CD4-positive, alpha-beta T cell treated with Interleukin-1 beta for 1 hour (primary cell): ENCODE measurements around the gene PGGT1B.
"Not testable (repeated sequence)": the region's sequence is repeated elsewhere in the genome, so short reads cannot be mapped to it uniquely, and the experiment has no call there.

Source experiments
- DNase-seq, 2 donors: peaks; one replicate each; pipeline ENCODE4 v3.0.0-alpha.2; 2020 to 2022

The PGGT1B gene

GRCh38 chr5:115257981-115258380 is 4.7 kb downstream of the PGGT1B start:
- no peak for DNase-seq

GRCh38 chr5:115249379-115249778 is 13.3 kb downstream of the PGGT1B start:
- not testable (repeated sequence) for DNase-seq

- peak in 1 of 2 donors; percentile 50 for DNase-seq
Measured at GRCh38 chr5:115246361-115246991, 16.2 kb downstream of the PGGT1B start.

DNA sequence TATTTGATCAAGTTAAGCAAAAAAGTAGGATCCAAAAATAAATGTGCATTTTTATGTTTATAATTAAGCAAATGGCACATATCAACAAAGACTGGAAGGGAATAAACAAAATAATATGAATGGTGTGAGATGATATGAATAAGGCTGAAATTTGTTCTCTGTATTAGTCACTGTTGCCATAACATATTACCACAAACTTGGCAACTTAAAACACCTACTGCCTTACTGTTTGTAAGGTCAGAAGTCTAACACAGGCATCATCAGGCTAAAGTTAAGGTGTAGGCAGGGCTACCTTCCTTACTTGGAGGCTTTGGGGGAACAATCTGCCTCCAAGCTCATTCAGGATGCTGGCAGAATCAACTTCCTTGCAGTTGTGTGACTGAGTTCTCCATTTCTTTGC is 19.3 kb downstream of the PGGT1B start:
- DNase-seq = no peak

DNA sequence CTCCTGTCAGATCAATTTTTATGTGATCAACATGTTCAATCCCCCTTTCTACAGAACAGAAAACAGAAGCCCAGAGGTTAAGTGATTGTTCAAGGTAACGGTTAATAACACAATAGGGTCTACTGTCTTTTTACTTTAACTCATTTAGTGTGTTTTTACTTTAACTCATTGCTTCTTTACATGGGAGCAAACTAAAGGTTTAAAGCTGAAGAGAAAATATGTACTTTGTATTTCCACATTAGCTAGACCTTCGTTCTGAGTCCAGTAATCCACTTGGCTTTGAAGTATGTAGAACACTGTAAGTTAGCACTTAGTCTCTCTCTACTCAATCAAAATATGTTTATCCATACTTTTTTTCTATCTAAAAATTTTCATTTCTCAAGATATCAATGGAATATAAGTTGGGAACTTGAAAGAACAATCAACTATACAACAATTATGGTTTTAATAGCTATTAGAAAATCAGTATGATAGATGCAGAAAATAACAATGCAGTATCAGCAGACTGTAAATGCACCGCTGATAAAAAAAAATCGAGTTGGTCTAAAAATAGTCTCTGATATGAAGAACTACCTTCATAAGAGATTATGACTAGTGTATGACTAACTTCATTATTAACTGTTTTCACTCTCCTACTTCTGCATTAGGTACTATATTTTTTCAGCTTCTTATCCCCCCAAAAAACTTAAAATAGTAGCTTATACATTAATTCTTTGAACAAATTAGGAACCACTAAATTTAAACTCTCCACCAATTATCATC is 20.6 kb downstream of the PGGT1B start:
- DNase-seq = no peak

DNA sequence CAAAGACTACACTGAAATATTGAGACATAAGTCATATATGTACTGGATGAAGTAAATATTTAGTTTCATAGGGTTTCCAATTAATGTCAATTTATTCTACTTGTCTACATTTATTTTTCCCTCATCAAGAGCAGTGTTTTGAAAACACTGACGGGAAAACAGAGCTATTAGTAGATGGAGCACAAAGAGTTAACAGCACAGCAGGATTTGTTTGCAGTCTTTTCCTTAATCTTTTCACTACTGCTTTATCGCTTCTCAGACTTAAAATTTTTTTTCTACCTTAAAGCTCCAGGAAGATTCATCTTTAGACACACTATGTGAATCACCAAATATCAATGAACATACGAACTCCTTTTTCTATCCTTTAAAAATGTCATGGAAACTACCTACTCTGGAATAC is 25.6 kb downstream of the PGGT1B start:
- no peak for DNase-seq

- DNase-seq = no peak
Measured at GRCh38 chr5:115236599-115236998, 26.1 kb downstream of the PGGT1B start.

DNA sequence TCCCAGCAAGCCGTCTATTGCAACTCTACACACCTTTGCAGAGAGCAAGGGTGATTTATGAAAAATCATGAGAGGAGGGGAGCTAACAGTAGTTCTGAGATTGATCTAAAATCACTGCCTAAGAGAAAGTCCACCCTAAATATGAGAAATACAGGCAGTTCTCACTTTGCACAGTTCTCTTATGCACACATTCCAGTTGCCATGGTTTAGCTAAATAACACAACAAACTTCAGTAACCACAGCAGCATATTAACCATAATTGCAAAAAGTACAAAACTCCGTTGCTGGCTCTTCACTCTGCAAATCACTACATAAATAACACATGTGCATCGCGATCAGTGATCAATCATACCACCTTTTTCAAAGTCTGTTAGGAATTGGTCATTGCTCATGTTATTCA is 31.1 kb downstream of the PGGT1B start:
- DNase-seq = no peak

- no peak for DNase-seq
Measured at GRCh38 chr5:115229606-115230005, 33.1 kb downstream of the PGGT1B start.

GRCh38 chr5:115227281-115227680 is 35.4 kb downstream of the PGGT1B start:
- DNase-seq = no peak

DNA sequence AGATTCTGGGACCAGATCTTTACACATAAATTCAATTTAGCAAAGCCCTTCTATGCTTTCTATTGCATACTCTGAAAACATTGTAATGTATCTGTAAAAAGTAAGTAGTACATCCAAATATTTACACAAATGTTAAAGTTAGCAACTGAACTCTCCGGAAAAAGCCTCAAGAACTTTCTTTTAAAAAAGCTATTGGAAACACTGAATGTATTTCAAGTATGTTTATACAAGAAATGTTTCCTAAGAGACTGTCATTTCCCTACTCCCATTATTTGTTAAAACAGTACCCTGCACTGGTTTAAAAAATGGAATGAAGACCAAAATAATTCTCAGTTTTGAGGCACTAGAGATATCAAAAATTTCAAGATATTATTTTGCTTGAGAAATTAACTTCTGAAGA is 48.1 kb downstream of the PGGT1B start:
- DNase-seq = no peak

DNA sequence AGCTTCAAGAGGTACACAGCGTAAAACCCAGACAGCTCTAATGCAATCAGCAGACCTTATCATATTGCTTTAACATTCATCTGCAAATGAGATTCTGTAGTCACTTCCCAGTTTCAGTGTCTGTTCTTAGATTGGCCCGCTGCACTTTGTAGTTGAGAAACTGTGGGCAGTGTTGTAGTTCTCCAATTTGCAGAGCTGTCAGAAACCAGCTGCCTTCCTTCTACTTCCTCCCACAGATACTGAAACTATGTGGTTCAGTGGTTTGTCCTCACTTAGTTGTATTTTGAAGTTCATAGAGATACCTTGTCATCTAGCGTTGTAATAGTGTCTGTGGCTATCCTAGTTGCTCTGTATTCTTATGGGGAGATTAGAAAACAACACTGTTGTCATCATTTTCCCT is 53.4 kb downstream of the PGGT1B start:
- peak; percentile 44 to 69 for DNase-seq

- DNase-seq = no peak
Measured at GRCh38 chr5:115202952-115203351, 59.7 kb downstream of the PGGT1B start.

GRCh38 chr5:115196161-115196560 is 66.5 kb downstream of the PGGT1B start:
- no peak for DNase-seq

DNA sequence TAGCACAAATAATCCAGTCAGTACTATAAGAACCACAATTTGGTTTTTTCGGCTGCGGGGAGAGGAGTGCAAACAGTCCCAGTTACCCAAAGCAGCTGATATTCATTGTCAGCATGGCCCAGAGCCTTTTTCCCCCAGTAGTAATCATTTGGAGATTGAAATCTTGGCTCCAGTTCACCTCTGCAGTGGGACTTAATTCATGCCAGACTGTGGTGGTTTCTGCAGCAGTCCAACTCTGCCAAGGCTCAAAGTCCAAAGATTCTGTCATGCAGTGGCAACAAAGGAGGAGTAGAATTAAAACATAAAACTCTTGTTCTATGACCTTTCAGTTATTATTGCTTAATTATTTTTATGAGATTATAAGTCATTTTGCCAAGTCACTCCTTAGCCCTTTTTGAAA is 68.0 kb downstream of the PGGT1B start:
- no peak for DNase-seq

GRCh38 chr5:115193295-115193694 is 69.4 kb downstream of the PGGT1B start:
- DNase-seq = no peak

GRCh38 chr5:115192098-115192497 is 70.6 kb downstream of the PGGT1B start:
- no peak for DNase-seq

DNA sequence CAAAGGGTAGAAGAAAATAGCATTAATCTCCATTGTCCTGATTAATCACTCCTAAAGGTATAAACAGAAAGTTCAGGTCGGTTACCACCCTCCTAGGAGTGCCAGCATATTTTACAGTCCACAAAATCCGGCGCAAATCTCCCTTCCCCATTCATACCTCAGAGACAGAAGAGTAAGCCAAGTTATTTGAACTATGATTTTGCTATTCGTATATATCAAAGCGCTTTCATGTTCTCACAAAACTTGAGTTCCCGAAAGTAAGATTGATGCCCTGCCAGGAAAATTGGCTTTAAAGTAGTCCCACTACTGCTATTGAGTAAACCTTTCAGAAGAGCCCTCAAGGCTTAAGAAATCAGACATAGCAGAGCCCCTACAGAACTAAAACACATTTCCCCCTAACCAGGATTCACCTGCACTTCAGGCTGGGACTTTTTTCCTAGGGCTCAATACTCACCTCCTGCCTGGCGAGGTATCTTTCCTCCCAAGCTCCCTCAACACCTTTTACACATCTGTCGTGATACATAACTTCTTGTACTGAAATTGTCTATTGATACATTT is 71.1 kb downstream of the PGGT1B start:
- DNase-seq = no peak

GRCh38 chr5:115190388-115190787 is 72.3 kb downstream of the PGGT1B start:
- no peak for DNase-seq

DNA sequence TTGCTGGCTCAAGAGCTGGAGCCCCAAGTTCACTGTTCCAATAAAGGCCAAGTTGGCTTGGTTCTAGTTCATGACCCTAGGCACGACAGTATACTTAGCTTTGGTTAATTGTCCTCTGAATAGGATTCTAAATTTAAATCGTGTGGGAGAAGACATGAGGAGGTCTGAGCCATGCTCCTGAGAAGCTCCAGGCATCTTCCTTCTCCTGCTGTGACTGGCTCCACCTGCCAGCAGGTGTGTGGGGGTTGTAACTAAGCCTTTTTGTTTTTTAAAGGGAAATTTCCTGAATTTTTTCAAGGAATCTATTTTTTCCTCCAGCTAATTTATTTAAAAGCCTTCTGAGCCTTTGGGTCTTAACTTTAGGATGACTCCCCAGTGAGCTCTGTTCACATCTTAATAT is 72.8 kb downstream of the PGGT1B start:
- no peak for DNase-seq

GRCh38 chr5:115186794-115187193 is 75.9 kb downstream of the PGGT1B start:
- DNase-seq = no peak

DNA sequence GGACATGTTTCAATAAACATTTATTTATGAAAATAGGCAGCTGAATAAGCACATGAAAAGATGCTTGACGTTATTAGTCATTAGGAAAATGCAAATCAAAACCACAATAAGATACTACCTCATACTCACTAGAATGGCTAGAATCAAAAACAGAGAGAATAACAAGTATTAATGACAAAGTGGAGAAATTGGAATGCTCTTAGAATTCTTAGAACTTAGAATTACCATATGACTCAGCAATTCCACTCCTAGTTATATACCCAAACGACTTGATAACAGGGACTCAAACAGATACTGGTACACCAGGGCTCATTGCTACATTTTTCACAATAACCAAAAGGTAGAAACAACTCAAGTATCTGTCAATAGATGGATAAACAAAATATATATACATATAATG is 77.9 kb downstream of the PGGT1B start:
- no peak for DNase-seq

DNA sequence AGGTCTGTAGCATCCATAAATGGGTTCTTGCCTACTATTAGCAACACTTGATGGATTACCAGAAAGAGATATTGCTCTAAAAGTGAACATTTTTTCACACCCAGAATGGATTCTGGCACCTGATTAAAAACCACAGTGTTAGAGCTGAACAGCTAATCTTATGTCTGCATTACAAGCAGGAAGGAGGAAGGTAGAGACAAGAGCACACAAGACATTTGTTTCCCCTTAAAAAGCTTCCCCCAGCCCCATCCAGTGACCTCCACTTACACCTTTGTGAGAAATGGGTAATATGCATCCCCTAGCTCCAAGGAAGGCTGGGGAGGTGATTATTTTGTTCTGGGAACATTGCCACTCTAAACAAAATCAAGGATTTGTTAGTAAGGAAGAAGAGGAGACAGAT is 80.9 kb downstream of the PGGT1B start:
- DNase-seq = no peak

- peak; percentile 12 to 15 for DNase-seq
Measured at GRCh38 chr5:115180165-115180709, 82.4 kb downstream of the PGGT1B start.
